Stimulated activated CD4-positive, alpha-beta T cell treated with anti-CD3 and anti-CD28 coated beads, Interleukin-4, amount 100 ng/mL, for 4 hours (primary cell): Measurements from ENCODE around the gene RBBP8NL.

Experiments
- DNase-seq, 2 experiments: peaks; one replicate each; pipeline ENCODE4 v3.0.0-alpha.2; 2020

Gene RBBP8NL

DNA sequence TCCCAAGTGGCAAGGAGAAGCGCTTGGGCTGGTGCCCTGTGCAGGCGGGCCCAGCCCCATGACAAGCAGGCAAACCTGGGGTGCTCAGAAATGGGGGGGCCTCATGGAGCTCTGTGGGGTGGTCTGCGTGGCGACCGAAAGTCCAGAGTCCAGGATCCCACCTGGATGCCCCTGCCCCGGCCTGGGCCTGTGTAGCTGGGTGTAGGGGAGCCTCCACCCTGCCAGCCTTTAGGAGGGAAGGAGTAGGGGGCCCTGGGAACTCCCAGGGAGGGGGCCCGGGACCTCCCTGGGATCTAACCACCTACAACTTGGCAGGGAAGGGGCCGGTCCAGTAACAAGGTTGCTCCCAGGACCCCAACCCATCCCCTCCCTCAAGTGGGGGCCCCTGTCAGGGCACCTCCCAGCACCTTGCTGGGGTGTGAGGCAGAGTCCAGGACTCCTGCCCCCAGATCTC is 55.7 kb downstream of the RBBP8NL start:
- DNase-seq, result no peak

DNA sequence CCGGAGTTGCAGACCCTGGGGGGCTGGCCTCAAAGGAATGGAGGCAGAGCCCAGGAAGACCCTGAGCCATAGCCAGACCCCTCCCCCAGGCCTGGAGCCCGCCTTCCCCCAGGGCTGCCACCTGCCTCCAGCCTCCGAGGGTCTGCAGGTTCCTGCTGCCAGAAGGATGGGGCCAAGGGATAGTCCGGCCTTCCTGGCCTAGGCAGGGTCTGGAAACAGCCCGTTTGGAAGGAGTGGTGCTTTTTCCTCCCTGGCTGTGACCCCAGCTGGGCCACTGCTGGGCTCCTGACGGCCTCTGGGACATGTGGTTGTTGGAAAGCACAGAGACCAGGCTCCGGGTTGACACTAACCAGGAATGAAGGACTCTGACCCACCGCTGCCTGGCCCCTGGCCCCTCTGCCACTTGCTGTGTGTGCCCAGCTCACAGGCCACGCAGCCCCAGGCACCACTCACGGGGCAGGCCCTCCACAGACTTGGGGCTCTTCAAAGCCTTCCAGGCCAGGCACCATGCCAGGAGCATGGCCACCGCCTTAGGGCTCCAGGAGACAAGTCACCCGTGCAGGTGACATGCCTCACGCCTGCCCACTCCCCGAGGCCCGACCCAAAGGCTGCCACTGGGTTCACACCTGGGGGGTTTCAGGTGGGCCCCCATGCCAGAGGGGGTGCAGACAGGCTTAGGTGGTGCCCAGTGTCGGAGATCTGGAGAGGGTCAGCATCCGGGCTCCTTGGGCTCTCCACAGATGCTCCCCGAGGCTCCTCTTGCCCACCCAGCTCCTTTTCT is 56.3 kb downstream of the RBBP8NL start:
- DNase-seq, result no peak

DNA sequence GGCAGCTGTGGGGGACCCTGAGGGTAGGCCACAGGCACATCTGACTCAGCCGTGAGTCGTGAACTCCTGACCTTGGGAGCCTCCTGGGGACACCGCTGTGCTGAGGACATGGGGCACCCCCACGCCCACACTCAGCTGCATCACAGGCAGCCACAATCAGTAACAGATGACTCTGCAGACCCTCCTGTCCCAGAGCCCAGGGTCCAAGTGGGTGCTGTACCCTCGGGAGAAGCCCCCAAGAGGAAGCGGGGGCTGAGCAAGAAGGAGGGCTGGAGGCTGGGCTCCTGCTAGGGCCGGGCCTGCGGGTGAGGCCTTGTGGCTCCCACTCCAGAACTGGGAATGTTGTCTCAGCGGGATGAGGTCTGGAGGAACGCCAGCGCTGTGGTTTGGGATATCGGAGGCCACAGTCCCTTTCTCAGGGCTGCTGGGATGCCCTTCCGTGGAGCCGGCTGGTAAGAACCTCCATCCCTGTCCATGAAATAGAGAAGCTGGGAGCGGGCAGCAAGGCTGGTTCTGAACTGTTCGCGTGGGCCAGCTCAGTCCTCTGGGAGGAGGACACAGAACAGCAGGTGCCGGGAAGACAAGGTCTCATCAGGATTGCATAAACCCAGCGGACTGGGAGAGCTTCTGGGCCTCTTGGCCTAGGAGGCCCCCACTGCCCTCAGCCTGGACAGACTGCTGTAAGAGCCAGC is 57.1 kb downstream of the RBBP8NL start:
- DNase-seq, result peak in 1 of 2 experiments; percentile 54

DNA sequence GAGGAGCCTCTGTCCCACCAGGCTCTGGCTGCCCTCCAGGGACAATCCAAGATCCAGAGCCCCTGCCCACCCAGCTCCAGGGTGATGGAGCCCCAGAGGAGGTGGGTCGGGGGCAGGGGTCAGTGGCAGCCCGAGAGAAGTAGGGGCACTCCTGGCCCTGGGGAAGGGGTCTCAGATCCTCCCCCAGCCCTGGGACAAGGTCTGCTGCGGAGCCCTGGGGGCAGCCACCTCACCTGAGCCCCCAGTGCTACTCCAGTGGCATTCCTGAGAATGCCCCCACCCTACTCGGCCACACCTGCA is 57.6 kb downstream of the RBBP8NL start:
- no peak for DNase-seq

DNA sequence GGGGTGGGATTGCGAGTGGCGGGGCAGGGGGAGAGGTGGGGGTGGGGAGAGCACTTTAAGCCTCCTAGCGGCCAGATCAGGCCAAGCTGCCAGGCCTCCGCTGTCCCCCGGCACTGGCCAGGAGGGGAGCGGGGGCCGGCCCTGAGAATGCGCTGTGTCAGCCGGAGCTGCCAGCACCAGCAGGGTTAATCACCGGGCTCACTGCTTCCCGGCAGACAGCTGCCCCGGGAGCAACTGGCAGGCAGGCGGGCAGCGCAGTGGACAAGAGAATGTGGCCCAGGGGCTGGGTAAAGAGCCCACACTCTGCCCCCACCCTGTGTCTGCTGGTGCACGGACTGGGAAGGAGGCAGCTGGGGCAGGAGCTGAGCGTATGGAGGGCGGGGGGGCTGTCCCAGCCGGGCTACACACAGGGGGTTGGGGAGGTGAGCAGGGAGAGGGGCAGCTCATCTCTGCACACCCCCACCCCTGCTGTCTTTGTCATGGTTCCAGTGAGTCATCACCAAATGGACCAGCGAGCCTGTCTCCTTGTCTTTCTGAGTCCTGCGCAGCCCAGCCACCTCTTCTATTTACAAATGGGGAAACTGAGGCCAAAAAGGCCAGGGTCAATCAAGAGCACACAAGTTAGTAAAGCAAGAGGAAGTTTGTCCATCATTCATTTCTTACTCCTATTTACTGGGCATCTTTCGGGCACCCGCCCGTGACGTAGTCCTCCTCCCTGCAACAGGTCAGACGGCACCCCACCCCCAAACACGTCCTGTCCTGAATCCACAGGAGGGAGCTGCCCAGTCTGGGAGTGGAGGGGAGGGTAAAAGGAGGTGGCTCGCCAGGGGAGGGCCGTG is 58.1 kb downstream of the RBBP8NL start:
- no peak for DNase-seq

DNA sequence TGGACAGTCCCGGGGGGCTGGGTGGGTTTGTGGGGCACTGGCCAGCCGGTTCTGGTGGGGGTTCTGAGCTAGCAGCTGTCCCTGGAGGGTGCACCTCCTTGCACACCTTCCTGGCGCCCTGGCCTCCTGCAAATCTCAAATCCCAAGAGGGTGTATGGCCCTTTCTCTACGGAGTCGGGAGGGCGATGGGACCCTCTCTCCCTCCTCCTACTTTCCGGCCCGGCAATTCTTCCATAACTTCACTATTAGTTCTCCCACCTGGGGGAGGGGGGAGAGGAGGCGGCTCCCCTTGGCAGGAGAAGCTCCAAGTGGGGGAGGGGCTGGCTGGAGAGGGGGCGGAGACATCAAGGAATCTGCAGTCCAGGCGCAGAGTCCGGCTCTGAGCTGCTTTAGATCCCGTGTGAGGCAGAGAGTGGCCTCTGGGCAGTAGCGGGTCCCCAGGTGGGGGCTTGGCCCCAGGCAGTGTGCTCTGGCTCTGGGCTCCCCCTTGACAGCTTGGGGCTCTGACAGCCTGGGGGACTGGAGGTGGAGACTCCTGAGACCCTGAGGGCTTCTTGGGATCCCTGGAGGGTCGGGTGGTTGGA is 58.9 kb downstream of the RBBP8NL start:
- no peak for DNase-seq

DNA sequence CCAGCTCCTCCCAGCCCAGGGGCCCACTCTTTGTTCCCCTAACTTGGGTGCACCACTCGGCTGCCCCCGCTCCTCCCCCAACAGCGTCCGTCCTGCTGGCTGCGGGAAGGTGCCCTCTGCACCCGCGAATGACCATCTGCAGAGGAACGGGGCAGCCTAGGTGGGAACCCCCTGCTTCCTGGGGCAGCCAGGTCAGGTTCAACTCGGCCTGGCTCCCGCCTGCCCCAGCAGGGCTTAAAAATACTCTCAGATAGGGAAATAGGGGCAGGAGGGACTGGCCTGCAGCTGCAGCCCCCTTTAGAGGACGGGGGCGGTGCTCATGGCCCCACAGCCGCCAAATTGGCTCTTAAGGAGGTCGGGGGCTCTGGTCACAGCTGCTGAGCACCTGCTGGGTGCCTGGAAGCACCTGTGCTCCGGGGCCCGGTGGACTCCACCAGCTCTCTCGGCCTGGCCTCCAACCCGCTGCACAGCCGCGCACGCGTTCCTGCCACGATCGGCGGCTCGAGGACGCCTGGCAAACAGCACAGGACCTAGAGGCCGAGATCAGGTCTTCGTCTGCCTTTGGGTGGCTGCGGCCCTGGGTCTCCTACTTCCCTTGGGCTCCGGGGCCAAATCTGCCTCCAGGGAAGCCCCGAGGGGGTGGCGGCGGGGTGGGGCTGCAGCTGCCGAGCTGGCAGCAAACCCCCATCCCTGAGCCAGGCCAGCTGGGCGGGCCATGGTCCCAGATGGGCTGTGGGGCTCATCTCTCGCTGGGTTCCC is 59.5 kb downstream of the RBBP8NL start:
- DNase-seq, result no peak

DNA sequence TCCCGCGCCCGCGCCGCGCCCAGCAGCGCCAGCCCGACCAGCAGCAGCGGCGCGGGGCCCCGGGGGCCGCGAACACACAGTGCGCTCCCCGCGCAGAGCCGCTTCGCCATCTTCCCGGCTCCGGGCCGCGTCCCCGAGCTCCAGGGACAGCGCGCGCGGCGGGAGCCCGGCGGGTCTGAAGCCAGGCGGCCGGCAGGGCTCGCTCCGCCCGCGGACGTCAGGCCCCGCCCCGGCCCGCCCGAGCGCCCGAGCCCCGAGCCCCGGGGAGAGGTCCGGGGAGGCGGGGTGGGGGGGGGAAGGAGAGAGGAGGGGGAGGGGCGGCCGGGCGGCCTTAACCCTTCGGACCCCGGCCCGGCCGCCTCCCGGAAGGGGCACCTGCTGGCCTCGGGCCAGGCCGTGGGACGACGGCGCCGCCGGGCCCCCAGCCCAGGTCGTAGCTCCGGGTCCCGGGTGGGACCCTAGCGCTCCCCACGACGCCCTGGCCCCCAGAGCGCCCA is 60.2 kb downstream of the RBBP8NL start, which contains the start of gene LAMA5:
LAMA5 (minus strand) TSS at position 177 of the 497 bp plus-strand sequence; CDS start at position 110, 67 bp downstream.
- no peak for DNase-seq

DNA sequence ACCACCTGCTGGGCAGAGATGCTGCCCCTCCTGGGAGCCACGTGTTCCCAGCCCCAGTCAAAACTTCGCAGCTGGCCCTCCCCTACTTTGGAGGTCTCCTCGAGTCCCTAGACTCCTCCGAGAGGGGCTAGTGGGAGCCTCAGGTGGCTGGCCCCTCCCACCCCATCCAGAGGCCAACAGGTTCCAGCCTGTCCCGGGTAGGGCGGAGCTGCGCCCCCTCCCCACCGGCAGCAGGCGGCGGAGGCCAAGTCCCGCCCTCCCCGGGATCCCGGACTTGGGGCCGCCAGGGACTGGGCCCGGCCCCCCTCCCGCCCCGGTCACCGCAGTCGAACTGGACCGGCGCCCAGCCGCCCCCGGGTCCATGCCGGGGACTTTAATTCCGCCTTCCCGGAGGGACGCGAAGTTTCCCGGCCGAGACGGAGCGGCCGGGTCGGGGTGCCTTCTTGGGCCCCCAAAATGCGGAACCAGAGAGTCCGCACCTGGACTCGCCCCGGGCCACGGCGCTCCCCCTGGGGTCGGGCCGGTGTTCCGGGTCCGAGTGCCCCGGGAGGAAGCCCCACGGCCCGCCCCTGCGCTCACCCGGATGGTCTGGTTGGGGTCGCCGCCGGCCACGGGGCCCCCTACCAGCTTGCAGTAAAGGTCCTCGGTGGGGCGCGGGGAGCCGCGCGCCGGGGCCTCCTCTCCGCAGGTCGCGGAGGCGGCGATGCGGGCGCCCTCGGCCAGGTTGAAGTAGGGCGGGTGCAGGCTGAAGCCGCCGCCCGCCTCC is 60.8 kb downstream of the RBBP8NL start:
- DNase-seq, result no peak

DNA sequence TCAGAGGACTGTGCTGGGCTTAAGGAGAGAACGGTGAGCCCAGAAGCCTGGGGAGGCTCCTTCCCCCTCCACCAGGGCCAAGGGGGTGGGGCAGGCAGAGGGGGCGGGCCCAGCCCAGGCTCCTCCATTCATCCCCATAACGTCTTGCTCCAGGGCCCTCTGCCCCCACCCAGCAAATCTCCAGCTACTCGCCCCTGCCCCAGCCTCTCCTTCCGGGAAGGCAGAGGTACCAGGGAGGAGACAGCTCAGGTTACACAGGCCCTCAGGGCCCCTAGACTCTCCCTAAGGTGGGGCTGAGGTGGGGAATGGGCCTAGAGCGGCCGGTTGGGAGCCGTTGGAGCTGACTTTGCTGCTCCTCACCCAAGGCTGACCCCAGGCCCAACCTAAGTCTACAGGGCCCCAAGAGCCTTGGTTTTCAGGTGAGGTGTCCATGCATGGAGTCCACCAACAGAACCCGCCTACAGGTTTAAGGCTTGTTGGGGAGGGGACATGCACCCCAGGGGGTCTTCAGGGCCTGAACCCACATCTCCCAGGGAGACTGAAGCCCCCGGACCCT is 61.4 kb downstream of the RBBP8NL start:
- no peak for DNase-seq

DNA sequence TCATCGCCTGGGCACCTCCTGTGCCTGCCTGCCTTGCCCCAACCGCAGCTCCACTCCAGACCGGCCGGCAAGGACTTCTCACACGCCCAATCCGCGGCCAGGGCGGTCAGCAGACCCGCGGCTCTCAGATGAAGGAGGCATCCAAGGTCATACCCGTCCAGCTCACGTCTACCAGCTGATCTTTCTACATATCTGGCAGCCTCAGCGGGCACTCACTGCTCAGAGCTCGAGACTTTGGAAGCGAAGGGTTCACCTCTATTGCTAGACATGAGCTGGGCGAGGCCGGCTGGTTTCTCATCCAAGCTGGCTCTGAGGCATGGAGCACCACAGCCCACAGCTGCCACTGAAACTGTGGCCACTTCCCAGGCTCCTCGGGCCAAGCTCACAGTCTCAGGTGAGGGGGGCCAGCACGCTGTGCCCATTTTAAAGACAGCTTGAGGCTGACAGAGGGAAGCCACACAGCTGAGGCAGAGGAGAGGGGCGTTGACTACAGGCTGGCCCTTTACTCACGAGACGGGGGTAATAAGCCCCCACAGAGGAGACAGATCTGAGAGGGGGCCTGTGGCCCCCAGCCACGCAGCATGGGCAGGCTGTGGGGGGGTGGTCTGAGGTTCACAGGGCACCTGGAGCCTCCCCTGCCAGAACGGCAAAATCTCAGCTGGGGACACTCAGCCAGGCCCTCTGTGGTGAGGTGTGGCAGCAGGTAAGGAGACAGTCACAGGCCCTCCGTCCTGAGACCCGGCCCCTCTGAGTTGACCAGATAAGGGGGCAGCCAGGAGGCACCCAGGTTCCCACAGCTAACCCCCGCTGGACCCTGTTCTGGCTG is 62.2 kb downstream of the RBBP8NL start:
- DNase-seq, result no peak

DNA sequence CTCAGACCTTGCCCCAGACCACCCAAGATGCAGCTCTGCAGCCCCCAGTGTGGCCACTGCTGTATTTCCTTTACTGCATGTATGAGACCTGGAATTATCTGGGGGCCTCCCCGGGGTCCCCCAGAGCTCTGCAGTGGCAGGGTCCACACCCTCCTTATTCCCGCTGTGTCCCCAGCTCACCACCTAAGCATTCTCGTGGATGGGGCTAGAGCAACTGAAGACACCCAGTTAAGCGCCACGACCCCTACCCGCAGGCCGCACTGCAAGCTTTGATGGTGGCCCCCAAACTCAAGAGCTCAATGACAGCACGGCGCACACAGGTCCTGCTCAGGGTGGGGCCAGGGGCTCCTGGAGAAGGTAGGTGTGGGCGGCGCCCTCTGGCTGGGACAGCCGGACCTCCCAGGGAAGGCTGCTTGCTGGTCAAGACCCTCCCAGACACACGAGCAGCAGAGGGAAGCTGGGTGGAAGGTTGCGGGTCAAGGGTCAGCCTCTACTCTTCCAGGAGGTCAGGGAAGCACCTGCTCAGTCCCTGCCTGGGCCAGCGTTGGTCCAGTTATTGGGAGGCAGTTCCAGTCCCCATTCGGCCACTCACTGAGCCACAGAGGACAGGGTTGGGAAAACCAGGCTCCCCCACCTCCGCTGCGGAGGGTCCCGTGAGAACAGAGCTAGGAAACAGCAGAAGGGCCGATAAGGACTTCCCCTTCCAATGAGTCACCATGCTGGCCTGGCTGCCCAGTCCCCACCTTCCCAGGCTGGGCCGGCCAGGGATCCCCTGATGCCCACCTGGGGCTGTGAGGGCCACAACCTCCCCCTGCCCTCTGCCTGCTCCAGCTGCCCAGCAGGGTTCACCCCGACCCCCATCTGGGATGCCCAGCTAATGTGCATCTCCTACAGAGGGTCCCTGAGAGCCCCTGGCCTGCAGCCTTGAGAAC is 63.2 kb downstream of the RBBP8NL start:
- no peak for DNase-seq

DNA sequence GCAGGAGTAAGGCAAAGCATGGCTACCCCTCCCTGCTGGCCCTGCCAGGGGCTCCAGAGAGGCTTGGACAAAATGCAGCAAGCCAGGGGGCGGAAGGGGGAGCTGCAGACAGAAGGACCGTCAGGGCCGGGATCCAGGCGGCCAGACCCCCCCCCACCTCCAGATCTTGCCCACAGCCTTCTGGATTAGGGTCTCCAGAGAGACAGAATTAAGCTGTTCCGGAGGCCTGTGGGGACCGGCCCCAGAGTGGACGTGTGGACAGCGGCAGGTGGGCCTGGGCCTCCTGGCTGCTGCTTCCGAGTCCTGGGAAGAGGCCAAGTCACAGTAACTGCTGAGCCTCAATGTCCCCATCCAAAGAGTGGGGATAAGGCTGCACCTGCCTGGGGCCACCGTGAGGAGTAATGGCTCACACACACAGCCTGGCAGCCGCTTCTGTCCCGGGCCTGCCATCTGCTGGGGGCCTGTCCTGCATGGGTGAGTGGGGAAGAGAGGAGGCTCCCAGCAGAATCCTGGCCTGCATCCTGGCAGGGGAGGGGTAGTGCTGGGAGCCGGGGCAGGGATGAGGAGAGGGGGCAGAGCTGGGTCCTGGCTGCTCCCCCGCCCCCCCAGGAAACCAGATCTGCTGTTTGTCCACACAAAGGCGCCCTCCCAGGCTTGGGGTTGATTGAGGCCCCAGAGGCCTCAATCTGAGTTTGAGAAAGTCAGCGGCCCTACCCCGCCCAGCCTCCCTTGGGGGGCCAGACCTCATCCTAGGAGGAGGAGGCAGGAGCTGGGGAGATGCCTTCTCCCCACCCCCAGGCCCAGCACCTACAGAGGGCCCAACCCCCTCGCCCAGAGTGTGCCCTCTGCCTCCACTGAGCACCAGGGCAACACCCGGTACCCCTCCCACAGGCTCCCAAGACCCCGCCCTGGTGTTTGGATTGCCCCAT is 64.1 kb downstream of the RBBP8NL start:
- no peak for DNase-seq

DNA sequence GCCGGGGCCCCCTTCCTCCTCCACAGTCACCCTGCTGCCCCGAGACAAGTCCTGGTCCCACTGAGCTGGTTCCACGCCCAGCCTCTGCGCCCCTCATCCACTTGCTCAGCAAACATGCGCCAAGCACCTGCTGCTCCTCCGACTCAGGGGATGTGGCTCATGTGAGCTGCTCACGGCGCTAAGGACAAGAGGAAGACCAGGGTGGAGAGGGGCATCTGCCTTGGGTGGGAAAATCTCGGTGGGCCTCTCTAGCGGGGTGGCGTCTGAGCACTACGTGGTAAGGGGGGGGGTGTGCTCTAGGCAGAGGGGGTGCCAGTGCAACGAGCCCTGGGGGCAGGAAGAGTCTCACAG is 64.8 kb downstream of the RBBP8NL start:
- no peak for DNase-seq

DNA sequence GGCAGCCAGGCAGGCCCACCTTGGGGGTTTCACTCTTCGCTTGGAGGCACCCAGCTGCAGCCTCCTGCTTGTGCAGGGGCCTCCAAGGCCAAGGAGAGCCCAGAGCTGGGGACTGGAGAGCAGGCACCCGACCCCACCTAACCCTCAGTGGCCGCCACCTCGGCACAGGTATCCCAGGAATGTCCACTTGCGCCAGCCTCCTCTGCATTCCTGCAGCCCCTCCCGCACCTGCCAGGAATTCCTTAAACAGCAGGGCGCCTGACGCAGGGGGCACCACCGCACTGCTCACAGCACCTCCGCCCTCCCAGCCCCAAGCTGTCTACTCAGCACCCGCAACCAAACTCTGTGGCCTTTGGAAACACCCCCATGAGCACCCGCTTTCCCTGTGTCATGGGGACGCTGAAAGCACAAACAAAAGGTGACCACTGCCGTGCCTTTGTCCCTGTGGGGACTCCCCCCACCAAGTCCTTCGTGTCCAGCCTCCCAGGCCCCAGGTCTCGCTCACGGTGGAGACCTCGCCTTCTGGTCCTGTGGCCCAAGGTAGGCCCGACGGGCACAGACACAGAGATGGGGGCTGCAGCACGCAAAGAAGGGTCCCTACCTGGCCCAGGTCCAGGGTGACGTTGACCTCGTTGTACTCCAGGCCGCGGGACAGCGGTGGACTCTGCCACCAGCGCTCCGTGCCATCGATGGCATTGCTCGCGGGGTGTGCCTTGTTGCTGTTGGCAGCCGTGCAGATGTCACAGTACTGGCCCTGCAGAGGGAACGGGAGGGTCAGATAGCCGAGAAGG is 65.3 kb downstream of the RBBP8NL start:
- no peak for DNase-seq

DNA sequence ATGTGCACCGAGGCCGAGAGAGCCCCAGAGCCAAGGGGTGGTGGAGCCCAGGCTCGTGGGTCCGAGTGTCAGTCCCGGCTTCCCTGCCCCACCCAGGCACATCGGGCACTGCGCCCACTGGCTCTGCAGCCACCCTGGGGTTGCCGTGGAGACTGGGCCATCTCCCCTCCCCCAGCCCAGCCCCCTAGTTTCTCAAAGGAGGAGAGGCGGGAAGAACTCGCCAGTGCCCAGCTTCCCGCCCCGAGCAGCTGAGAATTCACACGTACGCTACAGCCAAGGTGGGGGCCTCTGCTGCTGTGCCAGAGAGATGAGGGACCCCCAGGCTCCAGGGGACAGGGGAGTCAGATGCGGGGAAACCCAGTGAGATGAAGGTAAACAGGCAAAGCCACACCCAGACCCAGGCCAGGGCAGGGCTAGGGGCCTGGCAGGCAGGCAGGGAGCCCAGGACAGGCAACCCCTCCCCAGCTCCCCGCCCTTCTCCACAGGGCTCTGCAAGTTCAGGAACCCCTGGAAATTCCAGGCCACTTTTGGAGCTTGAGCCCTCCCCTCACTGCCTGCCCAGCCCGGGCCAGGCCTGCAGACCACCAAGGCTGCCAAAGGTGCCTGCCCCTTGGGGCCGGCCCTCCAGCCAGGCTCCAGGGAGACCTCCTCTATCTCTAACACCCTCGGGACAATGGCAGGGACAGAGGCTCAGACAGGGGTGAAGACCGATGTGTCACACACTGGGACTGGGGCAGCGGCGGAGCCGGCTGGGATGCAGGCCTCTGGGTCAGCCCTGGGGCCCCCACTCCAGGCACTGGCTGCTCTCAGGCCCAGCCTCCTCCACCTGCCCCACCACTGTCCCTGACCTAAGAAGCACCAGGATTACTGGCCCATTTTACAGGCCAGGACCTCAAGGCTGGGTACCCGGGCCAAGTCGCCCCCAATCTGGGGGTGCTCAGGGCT is 66.2 kb downstream of the RBBP8NL start:
- no peak for DNase-seq
